DMS53 treated with DMSO at 0.1 percent for 48 hours (cell line): Measurements from ENCODE around the gene SLC44A3.

ENCODE experiments used
- DNase-seq: peaks from one replicate; lab custom pipeline; 2025; ENCODE audit not compliant: unreplicated experiment; lab: John Stamatoyannopoulos, UW

SLC44A3 gene, protein sequence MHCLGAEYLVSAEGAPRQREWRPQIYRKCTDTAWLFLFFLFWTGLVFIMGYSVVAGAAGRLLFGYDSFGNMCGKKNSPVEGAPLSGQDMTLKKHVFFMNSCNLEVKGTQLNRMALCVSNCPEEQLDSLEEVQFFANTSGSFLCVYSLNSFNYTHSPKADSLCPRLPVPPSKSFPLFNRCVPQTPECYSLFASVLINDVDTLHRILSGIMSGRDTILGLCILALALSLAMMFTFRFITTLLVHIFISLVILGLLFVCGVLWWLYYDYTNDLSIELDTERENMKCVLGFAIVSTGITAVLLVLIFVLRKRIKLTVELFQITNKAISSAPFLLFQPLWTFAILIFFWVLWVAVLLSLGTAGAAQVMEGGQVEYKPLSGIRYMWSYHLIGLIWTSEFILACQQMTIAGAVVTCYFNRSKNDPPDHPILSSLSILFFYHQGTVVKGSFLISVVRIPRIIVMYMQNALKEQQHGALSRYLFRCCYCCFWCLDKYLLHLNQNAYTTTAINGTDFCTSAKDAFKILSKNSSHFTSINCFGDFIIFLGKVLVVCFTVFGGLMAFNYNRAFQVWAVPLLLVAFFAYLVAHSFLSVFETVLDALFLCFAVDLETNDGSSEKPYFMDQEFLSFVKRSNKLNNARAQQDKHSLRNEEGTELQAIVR

DNA sequence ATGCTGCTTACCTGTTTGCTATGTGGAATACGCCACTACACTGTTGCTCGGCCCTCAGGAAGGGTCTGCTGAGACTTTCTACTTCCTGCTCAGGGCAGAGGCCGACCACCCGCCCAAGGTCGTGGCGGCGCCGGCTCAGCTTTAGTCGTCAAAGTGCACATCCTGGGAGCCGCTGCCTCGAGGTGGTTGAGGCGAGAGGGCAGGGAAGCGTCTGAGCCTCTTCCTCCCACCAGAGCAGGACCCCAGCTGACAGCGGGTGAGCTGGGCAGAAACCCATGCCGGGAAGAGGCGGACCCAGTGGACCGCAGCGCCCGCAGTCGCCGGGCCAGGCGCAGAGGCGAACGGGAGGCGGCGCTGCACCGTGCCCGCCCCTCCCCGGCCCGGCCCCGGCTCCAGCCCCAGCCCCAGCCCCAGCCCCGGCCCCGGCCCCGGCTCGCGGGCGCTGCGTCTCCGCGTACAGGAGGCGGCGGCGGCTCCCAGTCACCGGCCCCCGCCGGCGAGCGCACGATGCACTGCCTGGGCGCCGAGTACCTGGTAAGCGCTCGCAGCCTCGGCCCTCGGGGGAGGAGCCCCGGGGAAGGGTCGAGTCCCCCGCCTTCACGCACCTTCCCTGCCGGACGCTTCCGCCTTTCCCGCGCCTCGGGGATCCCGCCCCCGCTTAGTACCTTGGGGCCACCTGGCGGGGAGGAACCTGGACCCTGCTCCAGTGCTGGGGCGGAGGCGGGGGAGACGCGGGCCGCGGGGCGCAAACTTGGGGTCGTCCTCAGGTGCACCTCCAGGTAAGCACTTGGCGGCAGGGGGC, at the start of gene SLC44A3:
Gene SLC44A3, plus strand, starts transcription at position 413 of the 802 bp plus-strand sequence. Its CDS starts 95 bp downstream, at position 508.
- peak; percentile 66 for DNase-seq

GRCh38 chr1:94772230-94772641, 47.9 kb upstream of the SLC44A3 start:
- peak; percentile 85 for DNase-seq

GRCh38 chr1:94772845-94773244, 47.3 kb upstream of the SLC44A3 start:
- no peak for DNase-seq

DNA sequence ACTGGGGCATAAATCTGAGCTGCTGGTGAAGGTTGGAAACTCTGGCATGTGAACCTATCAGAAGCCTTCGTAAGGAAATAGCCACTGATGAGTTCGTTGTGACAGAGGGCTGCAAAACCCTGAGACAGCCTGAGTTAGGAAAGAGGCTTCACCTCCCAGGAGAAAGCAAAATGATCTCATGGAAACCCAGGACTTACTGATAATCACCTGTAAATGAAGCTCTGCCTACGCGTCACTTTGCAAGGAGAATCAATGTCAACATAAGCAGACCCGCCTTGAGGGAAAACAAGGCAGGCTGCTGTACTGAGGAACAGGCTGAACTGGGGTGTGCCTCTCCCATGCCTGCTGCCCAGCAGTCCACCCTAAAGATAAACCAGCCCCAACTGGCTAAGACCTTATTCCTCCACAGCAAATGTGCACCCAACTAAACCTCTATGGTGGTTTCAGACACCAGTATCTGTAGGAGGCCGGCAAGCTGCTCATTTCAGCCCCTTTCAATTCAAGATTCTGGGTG, 46.8 kb upstream of the SLC44A3 start:
- no peak for DNase-seq

GRCh38 chr1:94773931-94774422, 46.2 kb upstream of the SLC44A3 start:
- DNase-seq, result no peak

GRCh38 chr1:94776474-94776873, 43.7 kb upstream of the SLC44A3 start:
- no peak for DNase-seq

GRCh38 chr1:94777281-94777680, 42.9 kb upstream of the SLC44A3 start:
- DNase-seq, result no peak

DNA sequence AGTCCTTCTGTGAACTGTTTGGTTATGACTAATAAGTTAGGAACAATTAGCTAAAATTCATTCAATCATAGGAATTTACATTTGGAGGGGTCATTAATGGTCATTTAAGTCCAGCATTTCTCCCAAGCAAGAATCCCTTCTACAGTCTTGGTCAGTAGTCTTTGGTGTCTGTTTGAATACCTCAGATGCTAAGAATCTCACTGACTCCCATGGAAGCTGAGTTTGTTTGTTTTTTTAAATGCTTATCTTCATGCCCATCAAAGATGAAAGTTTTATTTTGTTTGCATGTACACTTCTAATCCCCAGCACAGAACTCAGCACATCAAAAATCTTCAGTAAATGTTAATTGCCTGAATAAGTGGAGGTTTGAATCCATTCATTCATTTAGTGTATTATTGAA, 41.3 kb upstream of the SLC44A3 start:
- no peak for DNase-seq

DNA sequence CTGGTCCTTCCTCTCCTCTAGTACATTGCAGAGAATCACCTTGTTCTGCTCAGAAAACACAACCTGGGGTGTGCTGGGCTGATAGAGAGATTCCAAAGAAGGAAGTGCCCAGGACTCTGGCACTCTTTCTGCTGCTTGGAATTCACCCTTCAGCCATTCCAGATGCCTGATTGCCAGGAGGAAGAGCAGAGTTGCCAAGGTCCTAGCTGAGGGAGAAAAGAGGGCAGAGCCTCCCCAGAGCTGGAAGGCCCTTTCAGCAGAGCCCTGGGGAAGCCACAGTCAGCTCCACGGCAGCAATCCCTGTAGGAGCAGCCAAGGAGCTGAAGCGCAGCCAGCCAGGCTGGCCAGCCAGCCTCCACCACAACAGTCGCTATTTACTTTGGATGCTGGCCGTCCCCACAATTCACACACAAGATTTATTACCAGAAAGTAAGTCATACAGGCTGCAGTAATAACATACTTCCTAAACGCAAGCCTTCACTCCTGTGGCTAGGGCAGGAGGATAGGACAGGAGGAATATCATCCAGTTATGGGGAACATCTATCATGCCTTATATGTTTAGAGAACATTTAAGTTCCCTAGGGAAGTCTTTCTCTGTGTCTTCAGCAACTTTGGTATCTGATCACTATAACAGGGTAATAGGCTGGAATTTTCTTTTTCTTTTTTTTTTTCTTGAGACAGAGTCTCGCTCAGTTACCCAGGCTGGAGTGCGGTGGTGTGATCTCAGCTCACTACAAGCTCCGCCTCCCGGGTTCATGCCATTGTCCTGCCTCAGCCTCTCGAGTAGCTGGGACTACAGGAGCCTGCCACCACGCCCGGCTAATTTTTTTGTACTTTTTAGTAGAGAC, 36.6 kb upstream of the SLC44A3 start:
- no peak for DNase-seq

DNA sequence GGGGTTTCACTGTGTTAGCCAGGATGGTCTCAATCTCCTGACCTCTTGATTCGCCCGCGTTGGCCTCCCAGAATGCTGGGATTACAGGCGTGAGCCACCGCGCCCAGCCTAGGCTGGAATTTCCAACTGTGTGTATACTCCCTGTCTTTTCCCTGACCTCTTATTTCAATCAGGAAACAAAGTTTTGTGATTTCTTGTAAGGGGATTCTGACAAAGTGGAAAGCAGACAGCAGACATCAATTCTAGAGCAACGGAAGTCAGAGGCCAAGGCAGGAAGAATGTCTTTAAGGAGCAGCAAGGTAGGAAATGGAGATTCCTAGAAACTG, 36.0 kb upstream of the SLC44A3 start:
- DNase-seq, result no peak

- no peak for DNase-seq
These were observed 32.5 kb upstream of the SLC44A3 start for GRCh38 chr1:94787691-94788090.

GRCh38 chr1:94790246-94790645, 29.9 kb upstream of the SLC44A3 start:
- no peak for DNase-seq

DNA sequence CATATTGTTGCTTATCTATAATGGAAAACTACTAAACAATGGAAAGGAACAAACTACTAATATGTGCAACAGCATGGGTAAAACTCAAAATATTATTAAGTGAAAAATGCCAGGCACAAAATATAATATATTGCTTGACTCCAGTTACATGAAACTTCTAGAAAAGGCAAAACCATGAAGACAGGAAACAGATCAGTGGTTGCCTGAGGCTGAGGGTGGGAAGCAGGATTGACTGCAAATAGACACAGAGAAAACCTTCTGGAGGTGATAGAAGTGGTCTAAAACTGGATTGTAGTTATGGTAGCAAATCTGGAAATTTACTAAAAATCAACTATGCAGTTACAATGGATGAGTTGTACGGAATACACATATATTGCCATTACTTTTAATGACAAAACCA, 29.5 kb upstream of the SLC44A3 start:
- no peak for DNase-seq

DNA sequence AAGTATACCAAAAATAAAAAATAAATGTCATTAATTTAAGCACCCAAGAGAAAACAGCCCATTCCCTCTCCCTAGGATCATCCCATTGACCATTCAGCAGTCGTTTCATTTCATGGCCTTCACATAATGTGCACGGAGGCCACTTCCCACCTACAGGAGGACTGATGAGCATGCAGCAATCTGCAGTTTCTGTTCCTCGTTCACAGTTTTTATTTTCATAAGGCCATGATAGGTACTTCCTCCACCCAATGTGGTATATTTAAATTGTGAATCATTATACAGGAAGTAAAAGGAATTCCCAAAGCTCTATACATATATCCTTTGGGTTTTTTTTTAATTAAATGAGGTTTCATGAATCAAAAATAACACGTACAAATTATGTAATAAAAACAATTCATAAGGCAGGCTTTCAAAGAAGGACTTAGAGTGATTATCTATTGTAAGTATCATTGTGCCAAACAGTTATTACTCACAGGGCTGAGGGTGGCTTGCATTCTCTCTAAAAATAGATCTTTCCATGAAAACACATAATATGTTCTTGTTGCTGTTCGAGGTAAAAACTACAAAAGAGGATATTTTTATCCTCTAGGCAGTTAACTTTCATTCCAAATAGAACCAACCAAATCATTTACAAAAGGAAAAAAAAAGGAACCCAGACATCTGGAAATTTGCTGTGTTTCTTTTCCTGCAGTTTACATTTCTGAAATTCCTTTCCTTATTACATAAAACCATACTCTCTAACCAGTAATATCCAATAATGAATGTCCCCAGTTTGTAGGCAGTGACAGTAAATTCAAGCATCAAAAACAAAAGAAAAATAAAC, 27.5 kb upstream of the SLC44A3 start:
- DNase-seq, result no peak

GRCh38 chr1:94793296-94793656, 26.9 kb upstream of the SLC44A3 start:
- no peak for DNase-seq

DNA sequence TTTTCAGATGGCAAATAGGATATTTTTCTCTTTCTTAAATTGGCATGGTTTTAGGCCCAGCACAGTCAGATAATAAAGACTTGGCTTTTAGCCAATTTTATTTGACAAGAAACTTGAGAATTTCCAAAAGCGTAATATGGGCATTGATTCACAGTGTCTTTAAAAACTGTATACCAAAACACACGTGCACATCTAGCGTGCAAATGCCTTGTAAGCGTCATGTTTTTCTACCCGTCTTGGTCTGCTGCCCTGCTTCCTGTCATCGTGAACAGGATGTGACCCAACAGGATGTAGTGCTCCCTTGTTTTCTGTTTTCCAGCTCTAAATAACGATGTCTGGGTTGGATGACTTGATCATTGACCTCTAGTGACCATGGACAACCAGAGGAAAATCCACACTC, 24.7 kb upstream of the SLC44A3 start:
- DNase-seq, result no peak

DNA sequence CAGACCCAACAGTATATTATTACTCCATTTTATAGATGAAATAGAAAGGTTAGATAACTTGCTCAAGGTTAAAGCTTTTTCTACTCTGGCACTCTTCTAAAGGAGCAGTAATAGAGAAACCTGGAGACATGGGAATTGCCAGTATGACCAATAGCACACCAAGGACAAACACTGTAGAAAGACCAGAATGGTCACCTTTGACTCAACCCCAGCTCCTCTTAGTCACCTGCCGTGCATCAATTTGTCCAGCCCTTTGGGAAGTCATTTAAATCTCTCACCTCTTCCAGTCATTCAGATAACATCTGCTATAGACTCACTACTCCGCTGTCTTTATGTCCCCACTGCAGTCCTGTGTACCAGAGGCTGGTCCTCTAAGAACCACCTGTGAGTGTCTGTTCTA, 23.9 kb upstream of the SLC44A3 start:
- no peak for DNase-seq

DNA sequence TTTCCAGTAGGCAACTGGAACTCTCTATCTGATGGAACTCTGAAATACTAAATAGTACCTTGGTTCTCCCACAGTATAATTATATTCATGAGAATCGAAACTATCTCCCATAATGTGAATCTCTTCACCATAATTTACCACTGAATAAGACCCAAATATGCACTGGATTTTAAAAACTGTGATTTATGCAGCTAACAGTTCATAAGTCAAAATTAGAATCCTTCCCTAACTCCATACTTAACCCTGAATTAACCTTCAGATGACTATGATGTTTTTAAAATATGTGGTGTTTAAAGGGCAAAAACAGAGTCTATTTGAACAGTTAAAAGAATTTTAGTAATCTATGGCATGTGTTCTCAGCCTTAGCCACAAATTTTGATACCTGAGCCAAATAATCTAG, 22.9 kb upstream of the SLC44A3 start:
- DNase-seq, result no peak

- DNase-seq, result no peak
These were observed 22.1 kb upstream of the SLC44A3 start for GRCh38 chr1:94798054-94798453.

DNA sequence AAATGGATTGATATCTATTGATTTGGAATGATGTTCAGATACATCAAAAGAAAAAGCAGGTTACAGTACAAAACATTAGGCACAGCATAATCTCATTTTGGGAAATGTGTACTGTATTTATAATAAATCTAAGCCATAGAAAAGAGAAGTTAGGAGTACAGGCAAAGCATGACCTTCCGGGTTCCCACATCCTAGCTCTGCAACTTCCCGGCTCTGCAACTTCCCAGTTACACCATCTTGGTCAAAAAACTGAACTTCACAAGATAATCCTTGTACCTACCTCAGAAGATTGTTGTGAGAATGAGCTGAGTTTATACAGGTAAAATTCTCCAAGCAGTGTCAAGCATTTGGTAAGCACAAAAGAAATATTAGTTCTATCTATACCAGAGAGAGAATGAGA, 21.7 kb upstream of the SLC44A3 start:
- DNase-seq, result no peak
